GM10266 (cell line): ENCODE measurements around the gene DOLK.

ENCODE experiments used
- DNase-seq: peaks from one replicate; pipeline ENCODE4 v3.0.0; 2012; ENCODE audit errors: extremely low spot score
- TF ChIP-seq, protein P1 (sequence below): IDR thresholded peaks from 2 replicates; pipeline ENCODE4 v1.5.1; 2012; ENCODE audit warnings: mild to moderate bottlenecking, low read depth; ENCODE audit not compliant: control insufficient read depth, insufficient read depth; ENCODE audit errors: missing control alignments

The DOLK gene

GRCh38 chr9:128898845-128899565, 48.4 kb downstream of the DOLK start:
- no peak for DNase-seq
- TF ChIP-seq, protein P1, sequence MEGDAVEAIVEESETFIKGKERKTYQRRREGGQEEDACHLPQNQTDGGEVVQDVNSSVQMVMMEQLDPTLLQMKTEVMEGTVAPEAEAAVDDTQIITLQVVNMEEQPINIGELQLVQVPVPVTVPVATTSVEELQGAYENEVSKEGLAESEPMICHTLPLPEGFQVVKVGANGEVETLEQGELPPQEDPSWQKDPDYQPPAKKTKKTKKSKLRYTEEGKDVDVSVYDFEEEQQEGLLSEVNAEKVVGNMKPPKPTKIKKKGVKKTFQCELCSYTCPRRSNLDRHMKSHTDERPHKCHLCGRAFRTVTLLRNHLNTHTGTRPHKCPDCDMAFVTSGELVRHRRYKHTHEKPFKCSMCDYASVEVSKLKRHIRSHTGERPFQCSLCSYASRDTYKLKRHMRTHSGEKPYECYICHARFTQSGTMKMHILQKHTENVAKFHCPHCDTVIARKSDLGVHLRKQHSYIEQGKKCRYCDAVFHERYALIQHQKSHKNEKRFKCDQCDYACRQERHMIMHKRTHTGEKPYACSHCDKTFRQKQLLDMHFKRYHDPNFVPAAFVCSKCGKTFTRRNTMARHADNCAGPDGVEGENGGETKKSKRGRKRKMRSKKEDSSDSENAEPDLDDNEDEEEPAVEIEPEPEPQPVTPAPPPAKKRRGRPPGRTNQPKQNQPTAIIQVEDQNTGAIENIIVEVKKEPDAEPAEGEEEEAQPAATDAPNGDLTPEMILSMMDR: no peak

GRCh38 chr9:128898382-128898781, 49.0 kb downstream of the DOLK start:
- no peak for DNase-seq
- TF ChIP-seq, protein P1: no peak

GRCh38 chr9:128895556-128895955, 51.8 kb downstream of the DOLK start:
- TF ChIP-seq, protein P1: no peak
- no peak for DNase-seq
